ENCODE results near the gene DNASE1.

The DNASE1 gene

GRCh38 chr16:3673201-3673600, 18.7 kb downstream of the DNASE1 start:
- no peak for DNase-seq (ENCODE audit: low read depth in 2 of 2)
- no peak overlapping the region for H3K4me3 ChIP-seq (replicated peaks in 1 of 2; ENCODE audit: low read depth in 2 of 2, low read length in 2 of 2)
- no peak for TF ChIP-seq CTCF (IDR thresholded peaks at IDR 0.05; ENCODE audit: low read depth, low read length)

DNA sequence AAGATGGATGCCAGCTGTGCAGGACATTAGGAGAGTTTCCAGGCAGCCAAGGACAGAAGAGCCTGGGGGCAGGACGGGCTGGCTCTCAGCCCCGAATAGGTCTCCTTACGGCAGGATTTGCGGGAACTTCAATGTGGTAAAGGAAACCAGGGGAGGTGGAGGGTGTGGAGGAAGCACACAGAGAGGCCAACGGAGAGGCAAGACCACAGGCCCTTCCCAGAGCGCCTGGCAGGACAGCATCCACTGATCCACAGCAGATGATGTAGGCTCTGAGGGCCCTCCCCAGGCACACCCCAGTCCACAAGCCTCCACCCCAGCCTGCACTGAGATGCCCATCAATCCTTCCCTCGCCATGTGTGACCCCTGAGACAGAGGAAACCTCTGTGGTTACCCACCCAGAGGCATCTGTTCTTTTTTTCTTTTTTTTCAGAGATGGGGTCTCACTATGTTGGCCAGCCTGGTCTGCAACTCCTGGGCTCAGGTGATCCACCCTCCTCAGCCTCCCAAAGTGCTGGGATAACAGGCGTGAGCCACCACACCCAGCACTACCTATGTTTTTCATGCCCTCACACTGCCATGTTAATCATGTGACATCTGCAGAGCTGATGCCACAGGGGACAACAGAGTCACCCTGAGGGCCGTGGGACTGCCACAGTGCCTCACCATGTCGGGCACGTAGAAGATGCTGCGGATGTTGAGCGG, 19.3 kb downstream of the DNASE1 start:
- no peak for DNase-seq (ENCODE audit: low read depth in 2 of 2)
- no peak overlapping the region for H3K4me3 ChIP-seq (replicated peaks in 1 of 2; ENCODE audit: low read depth in 2 of 2, low read length in 2 of 2)
- TF ChIP-seq CTCF (IDR thresholded peaks at IDR 0.05; ENCODE audit: low read depth, low read length) = no peak

DNA sequence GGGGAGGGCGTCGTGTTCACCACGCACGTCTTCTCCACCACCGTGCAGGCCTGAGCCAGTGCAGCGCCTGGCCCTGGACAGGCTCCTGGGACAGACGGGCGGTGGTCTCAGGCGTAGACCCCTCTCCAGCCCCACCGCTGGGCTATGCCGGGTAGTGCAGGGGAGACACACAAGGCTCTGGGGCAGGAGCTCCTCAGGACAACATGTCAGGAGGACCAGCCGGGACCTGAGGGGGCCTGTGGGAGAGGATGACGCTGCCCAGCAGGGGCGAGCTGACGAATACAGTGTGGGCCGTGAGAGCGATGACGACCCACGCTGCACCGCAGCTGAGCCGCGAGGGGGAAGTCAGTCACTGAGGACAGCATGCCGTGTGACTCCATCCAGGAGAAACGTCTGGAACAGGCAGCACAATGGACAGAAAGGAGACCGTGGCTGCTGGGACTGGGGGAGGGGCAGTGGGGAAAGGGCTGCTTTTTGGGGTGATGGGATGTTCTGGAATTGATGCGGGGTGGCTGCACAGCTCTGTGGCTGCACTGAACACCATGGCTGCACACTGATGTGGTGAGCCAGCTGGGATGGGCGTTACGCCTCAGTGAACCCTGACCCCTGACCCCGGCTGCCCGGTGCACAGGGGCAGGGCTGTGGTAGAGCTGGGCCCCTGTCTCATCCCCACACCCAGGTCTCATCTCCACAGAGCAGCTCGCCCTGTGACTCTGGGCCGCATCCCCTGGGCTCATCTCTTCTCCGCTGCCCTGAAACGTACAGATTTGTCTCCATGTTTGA, 20.2 kb downstream of the DNASE1 start:
- H3K4me3 ChIP-seq (replicated peaks in 1 of 2; ENCODE audit: low read depth in 2 of 2, low read length in 2 of 2) = no peak overlapping the region
- no peak for TF ChIP-seq CTCF (IDR thresholded peaks at IDR 0.05; ENCODE audit: low read depth, low read length)
- no peak for DNase-seq (ENCODE audit: low read depth in 2 of 2)

DNA sequence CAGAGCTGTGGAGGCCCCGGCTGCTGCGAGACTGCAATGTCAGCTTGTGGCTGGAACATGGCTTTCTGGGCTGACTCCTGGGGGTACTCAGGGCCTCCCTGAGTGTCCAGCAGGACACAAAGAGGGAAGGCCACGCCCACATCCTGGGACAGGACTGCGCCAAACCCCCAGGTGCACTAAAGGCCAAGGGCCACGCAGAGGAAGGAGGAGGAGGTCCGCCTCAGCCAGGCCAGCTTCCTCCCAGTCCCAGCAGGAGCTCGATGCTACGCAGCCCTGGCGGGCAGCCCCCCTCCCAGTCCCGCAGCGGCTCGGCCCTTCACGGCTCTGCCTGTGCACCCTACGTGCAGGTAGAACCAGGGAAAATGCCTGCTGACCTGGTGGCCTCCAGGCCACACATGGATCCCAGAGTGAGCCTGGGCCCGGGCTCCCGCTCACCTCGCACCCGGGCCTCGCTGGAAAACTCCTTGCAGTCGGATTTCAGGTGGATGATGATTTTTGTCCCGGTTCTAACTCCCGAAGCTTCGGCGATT, 21.2 kb downstream of the DNASE1 start:
- H3K4me3 ChIP-seq (replicated peaks in 1 of 2; ENCODE audit: low read depth in 2 of 2, low read length in 2 of 2) = no peak overlapping the region
- no peak for TF ChIP-seq CTCF (IDR thresholded peaks at IDR 0.05; ENCODE audit: low read depth, low read length)
- DNase-seq (ENCODE audit: low read depth in 2 of 2) = no peak

GRCh38 chr16:3677994-3678393, 23.5 kb downstream of the DNASE1 start:
- no peak for DNase-seq (ENCODE audit: low read depth in 2 of 2)
- H3K4me3 ChIP-seq (replicated peaks in 1 of 2; ENCODE audit: low read depth in 2 of 2, low read length in 2 of 2) = no peak overlapping the region
- no peak for TF ChIP-seq CTCF (IDR thresholded peaks at IDR 0.05; ENCODE audit: low read depth, low read length)

GRCh38 chr16:3681206-3681605, 26.7 kb downstream of the DNASE1 start:
- no peak overlapping the region for H3K4me3 ChIP-seq (replicated peaks in 1 of 2; ENCODE audit: low read depth in 2 of 2, low read length in 2 of 2)
- peak in 1 of 2 donors; percentile 20 for DNase-seq (ENCODE audit: low read depth in 2 of 2)
- TF ChIP-seq CTCF (IDR thresholded peaks at IDR 0.05; ENCODE audit: low read depth, low read length) = no peak

Measured in cardiac fibroblast (primary cell).